Lung (tissue), 12 donors: Measurements from ENCODE around the gene LTBR. TPM values are rescaled to one million over a fixed set of nuclear protein-coding genes. Genes with fewer than 3 reads are reported as not detected.

ENCODE experiments used
- ATAC-seq: fragments of 200-7000 bp; cut with Tn5 transposase; one replicate; pipeline ENCODE4 v1.9.1; 2020; ENCODE audit warnings: moderate number of reproducible peaks; ENCODE audit not compliant: insufficient read depth, low FRiP score
- DNase-seq, 3 donors: peaks; one replicate each; pipeline ENCODE4 v3.0.0-alpha.2; 2013 to 2017
- H3K27ac ChIP-seq, 2 donors: one replicate each; pipeline ENCODE4 v1.5.1; 2013; ENCODE audit warnings: mild to moderate bottlenecking in 2 of 2, moderate library complexity in 2 of 2, control low read depth in 1 of 2, inconsistent platforms in 1 of 2, low read depth in 1 of 2, low read length in 1 of 2
- H3K27me3 ChIP-seq, 3 donors: one replicate each; pipeline ENCODE4 v1.5.1; 2013; ENCODE audit warnings: low read length in 2 of 3; ENCODE audit not compliant: control insufficient read depth in 3 of 3, insufficient read depth in 3 of 3
- H3K36me3 ChIP-seq, 4 donors: one replicate each; pipeline ENCODE4 v1.5.1; 2013; ENCODE audit warnings: low read length in 4 of 4, mild to moderate bottlenecking in 1 of 4, moderate library complexity in 1 of 4; ENCODE audit not compliant: control insufficient read depth in 4 of 4, insufficient read depth in 4 of 4
- H3K4me1 ChIP-seq, 5 donors: one replicate each; pipeline ENCODE4 v1.5.1; 2013; ENCODE audit warnings: low read length in 5 of 5, mild to moderate bottlenecking in 2 of 5, moderate library complexity in 1 of 5; ENCODE audit not compliant: control insufficient read depth in 5 of 5, insufficient read depth in 5 of 5
- H3K4me3 ChIP-seq: one replicate; pipeline ENCODE4 v1.5.1; 2013; ENCODE audit warnings: mild to moderate bottlenecking, control low read depth, moderate library complexity
- H3K9ac ChIP-seq, 2 donors: one replicate each; pipeline ENCODE4 v1.5.1; 2013; ENCODE audit warnings: low read length in 2 of 2, control low read depth in 1 of 2; ENCODE audit not compliant: insufficient read depth in 1 of 2
- H3K9me3 ChIP-seq, 4 donors: one replicate each; pipeline ENCODE4 v1.5.1; 2013; ENCODE audit warnings: low read length in 3 of 4, mild to moderate bottlenecking in 1 of 4, moderate library complexity in 1 of 4; ENCODE audit not compliant: control insufficient read depth in 4 of 4, insufficient read depth in 3 of 4
- CTCF ChIP-seq: IDR thresholded peaks from 2 replicates; pipeline ENCODE4 v1.5.1; 2012; ENCODE audit warnings: mild to moderate bottlenecking; ENCODE audit errors: control extremely low read depth, extremely low read depth
- WGBS, 2 donors: extraction: QIAGEN DNeasy Blood & Tissue Kit; methylation state at CpG; one replicate each; pipeline ENCODE4 v1.1.7; 2013; 5-methylcytosine and 5-hydroxymethylcytosine counted together
- polyA plus RNA-seq, 2 donors: library from polyadenylated mRNA; stranded (reverse); fragments of 200-250 nt; gene quantifications; one replicate each; pipeline ENCODE4 v1.2.1, GENCODE V29; 2013
- total RNA-seq, 2 donors: library from RNA; depleted of rRNA in 1 of 2; stranded (reverse); fragments of >200 nt in 1 of 2; gene quantifications; one replicate each; pipeline ENCODE4 v1.2.1, GENCODE V29; 2014 to 2021
- donor health status: control.
- donor health status: control.
- donor health status: Bipolar disorder and iron deficiency.
- donor health status: healthy.
- donor health status: DM: yes; HTN: yes; CAD: no.

LTBR gene
- total and polyA plus RNA-seq, 4 donors: 52.6 to 134 (median 122) TPM

DNA sequence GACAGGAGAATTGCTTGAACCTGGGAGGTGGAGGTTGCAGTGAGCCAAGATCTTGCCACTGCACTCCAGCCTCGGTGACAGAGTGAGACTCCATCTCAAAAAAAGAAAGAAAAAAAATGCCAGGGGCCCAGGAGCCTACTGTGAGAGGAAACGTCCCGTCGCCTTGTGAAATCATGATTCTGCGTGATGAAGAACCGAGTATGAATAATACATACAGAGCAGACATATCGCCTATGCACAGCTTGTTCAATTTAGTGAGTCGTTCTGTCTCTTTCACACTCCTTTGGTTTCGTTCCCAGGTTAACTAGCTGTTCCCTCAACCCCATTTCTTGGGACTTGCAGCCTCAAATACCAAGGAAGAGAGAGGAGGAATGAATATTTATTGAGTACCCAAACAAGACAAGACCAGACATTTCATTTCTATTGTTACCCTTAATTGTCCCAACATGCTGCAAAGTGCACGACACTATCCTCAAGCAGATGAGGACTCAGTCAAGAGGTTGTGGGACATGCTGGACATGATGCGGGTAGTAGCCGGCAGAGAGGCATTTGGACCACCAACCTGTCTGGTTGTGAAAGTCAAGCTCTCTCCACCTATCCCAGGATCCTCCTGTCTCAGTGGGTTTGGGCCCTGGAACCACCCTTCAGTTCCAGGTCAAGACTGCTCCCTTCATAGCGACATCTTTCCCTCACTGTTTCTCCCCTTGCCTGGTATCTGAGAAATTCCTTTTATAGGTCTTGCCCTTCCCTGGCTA is 52.2 kb downstream of the LTBR start:
- WGBS, 2 donors: 72 to 84% methylated on average over 13 of the region's 13 CpGs
- Histone ChIP-seq H3K4me1 (peaks cover 0 to 3% (median 0%) of the 10 kb centered on the region in 5 donors), H3K9me3 (no peaks in the 10 kb centered on the region), H3K4me3 (no peak overlapping the region), H3K36me3 (no peaks in the 10 kb centered on the region), H3K27ac (no peak overlapping the region), H3K9ac (no peak overlapping the region), H3K27me3 (peaks cover 0 to 2% (median 0%) of the 10 kb centered on the region in 3 donors)
- ATAC-seq (no peak), DNase-seq (no peak)
- TF ChIP-seq CTCF: no peak

- no peak for TF ChIP-seq CTCF
- Histone ChIP-seq H3K27me3 (peaks cover 0 to 2% (median 0%) of the 10 kb centered on the region in 3 donors), H3K9ac (no peak overlapping the region), H3K4me3 (no peak overlapping the region), H3K4me1 (no peaks in the 10 kb centered on the region), H3K27ac (no peak overlapping the region), H3K9me3 (no peaks in the 10 kb centered on the region), H3K36me3 (peaks cover 0 to 2% (median 0%) of the 10 kb centered on the region in 4 donors)
- DNase-seq (no peak), ATAC-seq (no peak)
- 92 to 100% methylated on average over 3 of the region's 3 CpGs for WGBS, 2 donors
Measured at GRCh38 chr12:6437586-6437985, 53.6 kb downstream of the LTBR start.

DNA sequence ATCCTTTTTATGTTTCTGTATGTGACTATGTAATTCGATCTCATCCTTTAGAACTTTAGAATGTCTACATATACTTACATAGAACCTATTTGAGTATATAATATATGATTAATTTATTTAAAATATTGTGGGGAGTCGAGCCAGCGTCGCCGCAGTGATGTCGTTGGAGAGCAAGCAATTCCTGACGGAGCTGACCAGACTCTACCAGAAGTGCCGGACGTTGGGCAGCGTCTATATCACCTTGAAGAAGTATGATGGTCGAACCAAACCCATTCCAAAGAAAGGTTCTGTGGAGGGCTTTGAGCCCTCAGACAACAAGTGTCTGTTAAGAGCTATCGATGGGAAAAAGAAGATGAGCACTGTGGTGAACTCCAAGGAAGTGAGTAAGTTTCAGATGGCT is 54.4 kb downstream of the LTBR start:
- H3K9ac ChIP-seq: no peak overlapping the region
- H3K27me3 ChIP-seq: no peaks in the 10 kb centered on the region
- DNase-seq (no peak), ATAC-seq (no peak)
- 91 to 94% methylated on average over 12 of the region's 12 CpGs for WGBS, 2 donors
- no peak for TF ChIP-seq CTCF
- peaks cover 0 to 2% (median 0%) of the 10 kb centered on the region in 4 donors for H3K36me3 ChIP-seq
- no peak overlapping the region for H3K4me3 ChIP-seq
- no peak overlapping the region for H3K27ac ChIP-seq
- H3K4me1 ChIP-seq: no peaks in the 10 kb centered on the region
- no peaks in the 10 kb centered on the region for H3K9me3 ChIP-seq

- no peak overlapping the region for H3K27ac ChIP-seq
- ATAC-seq: no peak
- TF ChIP-seq CTCF: no peak
- no peak overlapping the region for H3K4me3 ChIP-seq
- no peak overlapping the region for H3K9ac ChIP-seq
- H3K27me3 ChIP-seq: no peaks in the 10 kb centered on the region
- H3K9me3 ChIP-seq: no peaks in the 10 kb centered on the region
- peaks cover 0 to 4% (median under 1%) of the 10 kb centered on the region in 4 donors for H3K36me3 ChIP-seq
- WGBS, 2 donors: 17% methylated on average over 1 of the region's 1 CpG
- H3K4me1 ChIP-seq: no peaks in the 10 kb centered on the region
- no peak for DNase-seq
Measured at GRCh38 chr12:6440391-6440790, 56.4 kb downstream of the LTBR start.
